NCI-H524 (cell line): Measurements from ENCODE around the gene DCAF5.
A peak's percentile ranks its signal among the peaks of the same experiment; 100 is the strongest.
"Not testable (repeated sequence)": the region's sequence is repeated elsewhere in the genome, so short reads cannot be mapped to it uniquely, and the experiment has no call there.

Experiments
- DNase-seq, 2 experiments: peaks; one replicate each; lab custom pipeline; 2025; lab: John Stamatoyannopoulos, UW

Gene DCAF5

DNA sequence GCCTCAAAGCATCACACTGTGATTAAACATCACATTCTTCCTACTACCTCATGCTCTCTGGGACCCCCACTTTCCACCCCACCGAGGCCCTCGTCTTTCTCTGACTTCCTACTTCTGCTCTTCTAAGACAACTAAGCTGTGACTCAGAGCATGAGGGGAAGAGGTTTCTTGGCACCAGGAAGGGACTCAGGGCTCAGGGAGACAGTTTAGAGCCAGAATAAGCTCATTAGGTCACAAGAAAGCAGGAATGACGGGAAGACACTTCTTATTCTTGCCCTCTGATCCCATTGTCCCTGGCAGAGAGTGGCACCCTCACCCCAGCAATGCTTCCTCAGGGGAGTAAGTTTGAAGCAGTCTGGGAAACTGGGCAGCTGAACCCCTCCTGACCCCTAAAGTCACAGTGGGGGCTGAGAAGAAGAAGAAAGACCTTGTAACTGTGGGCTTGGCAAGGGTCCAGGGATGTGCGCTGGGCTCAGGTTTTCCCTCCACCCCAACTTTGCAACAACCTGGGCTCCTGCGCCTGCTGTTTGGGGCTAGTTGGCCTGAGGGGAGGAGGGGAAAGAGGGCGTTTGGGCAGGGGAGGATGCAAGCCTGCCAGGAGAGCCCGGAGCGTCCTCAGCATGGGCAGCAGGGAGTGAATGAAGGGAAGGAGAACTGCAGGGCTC lies 109.2 kb downstream of the DCAF5 start:
- no peak for DNase-seq

DNA sequence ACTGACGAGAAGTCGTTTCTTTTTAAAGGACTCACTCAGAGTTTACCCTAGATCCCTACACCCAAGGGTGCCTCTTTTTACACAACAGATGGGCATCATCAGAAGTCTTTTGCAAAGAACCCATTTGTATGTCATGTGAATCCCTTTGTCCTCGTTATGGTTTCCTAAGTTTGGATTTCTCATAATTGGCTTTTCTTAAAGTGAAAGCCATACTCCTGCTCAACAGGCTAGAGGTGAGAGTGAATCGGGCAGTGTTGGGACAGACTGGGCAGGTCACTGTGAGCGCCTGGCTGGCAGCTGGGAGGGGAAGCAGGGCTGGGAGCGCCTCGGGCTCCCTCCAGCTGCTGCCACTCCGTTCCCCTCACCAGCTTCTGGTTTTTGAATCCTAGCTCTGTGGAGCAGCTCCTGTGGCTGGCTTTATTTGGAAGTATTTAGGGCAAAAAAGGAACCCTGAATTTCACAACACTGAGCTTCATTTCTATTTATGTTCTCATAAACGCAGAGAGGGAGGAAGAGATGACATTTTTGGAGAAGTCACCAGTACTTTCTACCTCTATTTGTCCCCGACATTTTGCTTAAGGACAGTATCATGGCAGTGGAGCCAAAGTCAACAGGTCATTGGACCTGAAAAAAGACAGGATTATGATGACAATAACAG lies 110.0 kb downstream of the DCAF5 start:
- DNase-seq: peak; percentile 25 to 65

DNA sequence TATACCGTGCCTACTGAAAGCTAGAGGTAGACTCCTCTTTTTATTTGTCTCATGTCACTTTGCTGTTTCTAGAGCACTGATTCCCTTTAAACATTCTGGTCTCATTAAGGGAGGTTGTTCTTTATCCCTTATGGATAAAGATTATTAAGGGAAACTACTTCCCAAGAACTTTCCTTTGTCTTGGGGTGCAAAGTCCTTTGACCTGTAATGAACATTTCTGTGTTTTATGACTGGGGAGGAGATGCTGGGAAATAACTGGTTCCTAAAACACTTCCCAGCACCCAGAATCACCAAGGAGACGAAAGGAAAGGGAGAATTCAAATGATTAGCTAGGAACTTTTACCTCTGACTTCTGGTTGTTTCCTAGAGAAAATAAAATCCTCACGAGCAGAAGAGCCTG lies 110.6 kb downstream of the DCAF5 start:
- no peak for DNase-seq

DNA sequence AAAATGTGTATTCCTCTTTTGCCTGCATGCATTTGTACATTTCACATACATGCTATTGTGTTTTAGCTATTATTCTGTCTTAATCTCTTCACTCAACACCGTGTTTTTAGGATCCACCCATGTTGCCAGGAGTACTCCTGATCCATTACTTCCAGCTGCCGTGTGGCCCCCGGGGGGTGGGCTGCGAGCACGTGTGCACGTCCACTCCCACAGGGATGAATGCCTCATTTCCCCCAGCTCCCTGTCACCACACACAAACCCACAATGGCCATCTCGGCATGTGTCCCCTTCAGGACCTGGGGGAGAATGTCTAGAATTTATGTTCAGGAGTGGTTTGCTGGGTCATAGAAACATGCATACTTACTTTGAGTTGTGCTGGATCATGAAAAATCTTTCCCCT lies 111.1 kb downstream of the DCAF5 start:
- peak in 1 of 2 experiments; percentile 36 for DNase-seq

DNA sequence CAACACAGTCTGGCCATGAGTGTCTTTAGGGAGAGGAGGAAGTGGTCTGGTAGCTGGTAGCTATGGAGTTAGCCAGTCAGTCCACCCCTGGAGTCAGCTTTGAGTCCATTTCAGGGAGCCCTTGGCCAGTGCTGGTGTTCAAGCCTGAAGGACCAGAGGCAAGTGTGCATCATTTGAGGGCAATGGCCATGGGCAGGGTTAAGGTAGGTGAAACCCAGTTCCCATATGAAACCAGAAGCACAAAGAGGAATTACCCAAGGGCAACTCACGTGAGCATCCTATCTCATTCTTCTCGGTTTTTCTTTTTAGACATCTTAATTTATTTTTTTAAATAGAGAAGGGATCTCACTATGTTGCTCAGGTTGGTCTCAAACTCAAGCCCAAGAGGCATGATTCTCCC lies 112.6 kb downstream of the DCAF5 start:
- DNase-seq: no peak

DNA sequence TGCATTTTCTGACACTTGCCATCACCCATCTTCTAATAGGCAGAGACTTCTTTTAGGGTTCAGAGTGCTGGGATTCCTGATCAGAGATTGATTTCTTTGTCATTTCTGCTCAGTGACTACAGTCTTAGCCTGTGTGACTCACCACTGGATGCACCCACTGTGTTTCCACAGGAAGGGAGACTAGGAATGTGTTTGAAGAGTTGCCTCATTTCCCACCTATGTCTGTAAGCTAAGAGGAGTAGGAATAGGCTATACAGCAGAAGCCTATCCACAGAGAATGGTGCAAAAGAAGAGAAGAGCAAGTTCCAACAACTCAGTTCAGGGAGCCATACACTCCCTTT lies 113.7 kb downstream of the DCAF5 start:
- DNase-seq: no peak

DNA sequence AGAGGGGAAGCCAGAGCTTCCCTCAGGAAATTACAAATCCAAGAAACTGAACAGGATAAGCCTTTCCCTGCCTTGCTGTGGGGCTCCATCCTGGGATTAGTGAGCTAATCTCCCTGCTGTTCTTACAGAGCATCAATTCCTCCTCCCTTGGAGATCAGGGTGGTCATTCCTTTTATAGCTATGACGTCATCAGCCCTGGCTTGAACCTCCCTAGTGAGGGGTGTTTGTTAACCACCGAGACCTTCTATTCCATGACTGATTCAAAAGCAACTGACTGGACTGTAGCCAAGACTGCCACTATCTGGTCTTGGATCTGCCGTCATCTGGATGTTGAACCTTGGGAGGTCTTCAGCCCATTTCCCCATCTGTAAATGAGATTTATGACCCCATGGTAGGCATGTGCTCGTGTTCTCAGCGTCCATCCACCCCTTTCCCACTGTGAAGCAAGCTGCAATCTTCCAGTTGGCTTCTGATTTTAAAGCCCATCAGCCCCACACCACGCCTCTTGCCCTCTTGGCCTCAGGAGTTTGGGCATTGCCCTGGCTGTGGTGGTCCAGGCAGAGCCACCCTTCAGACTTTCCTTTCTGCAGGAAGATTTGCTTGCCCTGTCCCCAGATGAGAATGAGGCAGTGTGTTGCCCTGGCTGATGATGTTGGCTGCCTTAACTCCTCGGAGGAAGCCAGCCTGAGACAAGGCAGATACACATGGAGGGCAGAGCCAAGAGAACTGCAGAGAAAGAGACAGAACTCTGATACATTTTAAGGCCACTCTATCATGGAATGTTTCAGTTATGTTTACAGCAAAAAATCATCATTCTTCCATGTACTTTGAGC lies 114.2 kb downstream of the DCAF5 start:
- DNase-seq: peak in 1 of 2 experiments; percentile 45

DNA sequence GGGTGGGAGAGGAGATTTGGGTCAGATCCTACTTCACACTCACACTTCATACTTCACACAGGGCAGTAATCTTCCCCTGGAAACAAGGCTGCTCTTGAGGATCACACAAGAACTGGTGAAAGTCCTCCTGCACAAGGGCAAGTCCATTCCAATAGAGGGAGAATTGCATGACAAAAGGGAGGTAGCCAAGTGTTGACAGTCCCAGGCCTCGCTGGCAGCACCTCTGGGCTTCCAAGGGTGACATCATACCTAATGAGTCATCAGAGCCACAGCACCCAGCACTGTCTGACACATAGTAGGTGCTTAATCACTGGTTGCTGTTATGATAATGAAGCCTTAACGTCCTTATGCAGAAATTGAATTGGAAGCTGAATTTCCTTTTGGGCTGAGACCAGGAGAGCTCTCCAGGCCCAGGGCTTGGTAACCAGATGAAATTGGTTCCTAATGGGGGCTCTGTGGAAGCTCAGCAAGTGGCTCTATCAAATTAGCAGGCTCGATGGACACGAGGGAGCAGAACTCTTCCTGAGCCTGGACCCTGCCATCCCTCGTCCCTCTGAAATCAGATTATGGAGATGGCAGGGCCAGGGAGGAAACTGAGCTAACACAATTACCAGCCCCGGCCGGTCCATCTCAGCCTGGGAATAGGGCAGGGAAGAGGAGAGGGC lies 115.0 kb downstream of the DCAF5 start:
- DNase-seq: no peak

DNA sequence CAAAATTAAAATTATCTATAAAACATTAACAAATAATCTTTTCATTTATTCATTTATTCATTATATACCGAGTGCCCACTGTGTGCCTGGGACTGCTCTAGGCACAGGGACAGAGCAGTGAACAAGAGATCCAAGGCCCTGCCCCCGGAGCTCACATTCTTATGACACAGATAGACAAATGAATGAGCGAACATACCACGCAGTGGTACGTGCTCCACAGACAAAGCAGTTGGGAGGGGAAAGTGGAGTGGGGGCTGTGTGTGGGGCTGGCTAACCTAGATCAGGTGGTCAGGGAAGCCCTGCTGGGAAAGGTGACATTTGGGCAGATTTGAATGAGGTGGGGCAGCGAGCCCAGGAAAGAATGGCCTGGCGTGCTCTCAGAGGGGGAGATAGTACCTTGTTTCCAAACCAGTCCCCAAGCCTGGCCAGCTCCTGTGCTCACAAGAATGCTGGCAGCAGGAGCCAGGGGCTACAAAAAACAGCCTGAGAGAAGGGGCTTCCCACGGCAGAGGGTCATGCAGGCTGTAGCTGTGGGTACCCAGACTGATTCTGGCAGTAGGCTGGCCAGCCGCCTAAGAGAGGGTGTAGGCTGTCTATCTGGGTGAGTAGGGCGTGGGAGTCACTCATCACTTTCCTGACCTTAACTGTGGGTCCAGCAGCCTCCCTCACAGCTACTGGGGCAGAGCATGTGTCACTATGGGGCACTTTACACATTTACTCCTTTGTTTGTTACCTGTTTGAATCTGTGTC lies 116.0 kb downstream of the DCAF5 start:
- no peak for DNase-seq

DNA sequence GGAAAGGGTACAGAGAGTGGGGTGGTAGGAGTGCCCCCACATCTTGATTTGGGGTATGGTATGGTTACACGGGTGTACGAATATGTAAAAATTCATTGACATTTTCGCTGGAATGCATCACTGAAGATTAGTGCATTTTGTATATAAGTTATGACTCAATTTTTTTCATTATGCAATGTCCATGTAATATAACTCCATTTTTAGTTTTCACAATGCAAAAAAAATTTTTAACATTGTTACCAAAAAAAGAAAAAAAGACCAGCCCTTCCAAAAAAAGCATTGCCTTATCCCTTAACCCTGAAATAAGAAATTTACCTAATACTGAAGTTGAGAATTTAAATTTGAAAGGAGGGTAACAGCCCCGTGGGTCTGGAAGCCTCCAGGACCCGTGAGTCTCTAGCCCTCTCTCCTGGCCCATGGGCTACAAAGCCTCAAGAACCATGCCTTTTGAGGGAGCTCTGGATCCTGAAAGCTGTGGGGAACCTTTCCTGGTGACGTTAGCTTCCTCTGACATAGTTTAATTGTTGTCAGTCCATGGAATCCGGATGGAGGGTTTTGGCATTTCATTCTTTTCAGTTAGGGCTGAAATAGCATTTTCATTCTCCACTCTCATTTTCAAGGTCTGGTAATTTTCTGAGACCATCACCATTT lies 118.2 kb downstream of the DCAF5 start:
- DNase-seq: no peak

DNA sequence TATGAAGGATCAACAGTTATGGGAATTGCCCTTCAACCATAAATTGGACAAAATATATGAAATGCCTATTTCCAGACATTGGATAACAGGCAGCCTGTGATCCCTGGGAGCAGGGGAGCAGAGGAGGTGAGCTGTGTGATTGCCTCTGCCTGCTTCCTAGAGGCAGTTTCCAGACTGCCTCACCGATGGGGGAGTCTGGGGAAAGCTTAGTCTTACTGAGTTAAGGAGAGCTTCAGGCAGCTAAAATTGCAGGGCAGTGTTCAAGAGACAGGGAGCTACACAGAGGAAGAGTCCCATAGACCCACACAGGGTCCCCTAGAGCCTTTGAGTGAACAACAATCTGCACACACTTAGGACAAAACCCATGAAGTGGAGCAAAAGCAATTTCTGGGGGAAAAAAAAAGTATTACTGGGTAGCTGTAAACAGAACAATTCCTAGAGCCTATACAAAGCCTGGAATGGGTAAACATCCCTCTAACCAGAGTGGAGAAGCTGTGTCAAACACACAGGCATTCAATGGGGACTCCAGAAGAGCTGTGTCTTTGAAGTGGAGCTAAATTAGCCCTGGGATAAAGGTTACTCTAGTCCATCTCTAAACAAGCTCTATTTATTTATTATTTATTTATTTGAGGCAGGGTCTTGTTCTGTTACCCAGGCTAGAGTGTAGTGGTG lies 125.5 kb downstream of the DCAF5 start:
- no peak for DNase-seq

DNA sequence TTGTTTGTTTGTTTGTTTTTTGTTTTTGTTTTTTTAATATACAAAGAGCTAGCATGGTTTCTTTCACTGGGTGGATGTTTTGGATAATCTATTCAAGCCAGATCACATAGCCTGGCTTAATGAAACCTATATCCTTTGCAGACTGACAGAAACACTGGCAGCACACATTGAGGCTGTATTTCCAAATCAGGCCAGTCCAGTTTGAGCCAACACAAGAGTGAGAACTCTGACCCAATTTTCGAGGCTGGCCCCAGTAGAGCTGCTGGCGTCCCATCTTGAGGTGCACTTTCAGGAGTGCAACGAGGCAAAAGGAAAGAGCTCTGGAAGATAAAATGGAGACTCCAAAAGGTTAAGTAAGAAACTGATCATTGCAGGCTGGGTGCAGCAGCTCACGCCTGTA lies 129.9 kb downstream of the DCAF5 start:
- no peak for DNase-seq

DNA sequence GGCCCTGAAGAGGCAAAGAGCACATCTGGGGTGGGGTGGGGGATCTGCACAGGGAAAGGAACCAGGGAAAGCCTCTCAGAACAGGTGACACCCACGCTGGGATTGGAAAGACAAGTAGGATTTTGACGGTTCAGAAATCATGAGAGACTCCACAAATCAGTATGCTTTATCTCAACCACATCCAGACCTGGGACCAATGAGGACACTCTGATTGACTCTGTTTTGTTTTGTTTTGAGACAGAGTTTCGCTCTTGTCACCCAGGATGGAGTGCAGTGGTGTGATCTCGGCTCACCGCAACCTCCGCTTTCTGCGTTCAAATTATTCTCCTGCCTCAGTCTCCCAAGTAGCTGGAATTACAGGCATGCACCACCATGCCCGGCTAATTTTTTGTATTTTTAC lies 130.8 kb downstream of the DCAF5 start:
- DNase-seq: not testable (repeated sequence)

DNA sequence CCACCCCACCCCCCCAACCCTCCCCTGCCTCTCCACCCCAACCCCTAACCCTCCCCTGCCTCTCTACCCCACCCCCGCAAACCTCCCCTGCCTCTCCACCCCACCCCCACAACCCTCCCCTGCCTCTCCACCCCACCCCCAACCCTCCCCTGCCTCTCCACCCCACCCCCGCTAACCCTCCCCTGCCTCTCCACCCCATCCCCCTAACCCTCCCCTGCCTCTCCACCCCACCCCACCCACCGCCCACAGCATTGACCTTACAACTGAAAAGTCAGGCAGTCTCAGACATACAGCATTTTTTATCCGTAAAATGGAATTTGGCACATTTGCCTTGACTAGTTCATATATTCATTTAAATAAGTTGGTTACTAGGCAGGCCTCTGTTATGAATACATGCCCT lies 135.2 kb downstream of the DCAF5 start:
- DNase-seq: no peak

DNA sequence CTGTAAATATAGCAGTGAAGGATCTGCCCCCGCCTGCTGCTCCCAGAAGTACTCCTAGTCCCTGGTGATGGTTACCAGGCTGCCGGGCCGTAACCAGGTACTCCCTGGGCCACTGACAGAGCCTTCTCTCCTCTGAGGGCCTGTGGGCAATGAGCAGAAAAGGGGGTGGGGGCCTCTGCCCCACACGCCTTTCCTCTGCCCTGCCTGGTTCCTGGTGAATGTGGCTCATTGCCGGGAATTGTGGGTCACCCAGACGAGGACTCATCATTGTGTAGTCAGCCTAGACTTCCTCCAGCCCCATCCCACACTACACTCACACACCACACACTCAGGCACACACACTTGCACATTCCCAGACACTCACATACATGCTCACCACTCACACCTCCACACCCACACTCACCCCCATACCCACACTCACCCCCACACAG lies 138.1 kb downstream of the DCAF5 start:
- no peak for DNase-seq

DNA sequence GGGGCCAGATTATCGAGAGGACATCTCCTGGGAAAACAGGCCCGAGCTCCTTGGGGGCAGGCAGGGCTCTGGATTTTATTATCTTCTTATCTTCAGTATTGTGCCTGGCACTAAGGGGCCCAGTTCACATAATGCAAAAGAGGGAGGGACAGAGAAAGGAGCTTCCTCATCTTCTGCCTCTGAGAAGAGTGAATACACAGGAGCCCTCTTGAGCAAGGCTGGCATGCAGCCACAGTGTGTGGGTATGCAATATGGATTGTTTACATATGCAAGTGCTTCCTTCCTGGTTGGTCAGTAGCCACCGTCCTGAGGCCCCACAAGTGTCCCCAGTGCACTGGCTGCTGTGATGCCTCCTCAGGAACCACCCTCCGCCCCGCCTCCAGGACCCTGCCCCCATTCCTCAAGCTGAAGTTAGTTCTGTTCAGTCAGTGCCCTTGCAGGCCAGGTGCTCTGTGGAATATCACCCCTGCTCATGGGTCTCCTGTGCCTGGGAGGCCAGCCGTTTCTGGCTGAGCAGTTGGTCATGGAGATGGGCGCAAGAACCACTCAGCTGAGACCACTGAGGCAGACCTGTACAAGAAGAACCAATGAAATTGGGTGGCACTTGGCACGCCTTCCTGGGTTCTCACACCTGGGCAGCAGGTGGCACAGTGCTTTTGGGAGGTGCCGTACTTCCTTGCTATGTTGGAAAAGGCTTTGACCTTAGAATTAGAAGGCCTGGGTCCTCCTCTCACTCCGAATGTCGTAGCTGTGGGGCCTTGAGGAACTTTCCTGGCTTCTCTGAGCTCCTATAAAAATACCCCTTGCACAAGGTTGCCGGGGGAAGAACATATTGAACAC lies 138.8 kb downstream of the DCAF5 start:
- DNase-seq: peak in 1 of 2 experiments; percentile 13

DNA sequence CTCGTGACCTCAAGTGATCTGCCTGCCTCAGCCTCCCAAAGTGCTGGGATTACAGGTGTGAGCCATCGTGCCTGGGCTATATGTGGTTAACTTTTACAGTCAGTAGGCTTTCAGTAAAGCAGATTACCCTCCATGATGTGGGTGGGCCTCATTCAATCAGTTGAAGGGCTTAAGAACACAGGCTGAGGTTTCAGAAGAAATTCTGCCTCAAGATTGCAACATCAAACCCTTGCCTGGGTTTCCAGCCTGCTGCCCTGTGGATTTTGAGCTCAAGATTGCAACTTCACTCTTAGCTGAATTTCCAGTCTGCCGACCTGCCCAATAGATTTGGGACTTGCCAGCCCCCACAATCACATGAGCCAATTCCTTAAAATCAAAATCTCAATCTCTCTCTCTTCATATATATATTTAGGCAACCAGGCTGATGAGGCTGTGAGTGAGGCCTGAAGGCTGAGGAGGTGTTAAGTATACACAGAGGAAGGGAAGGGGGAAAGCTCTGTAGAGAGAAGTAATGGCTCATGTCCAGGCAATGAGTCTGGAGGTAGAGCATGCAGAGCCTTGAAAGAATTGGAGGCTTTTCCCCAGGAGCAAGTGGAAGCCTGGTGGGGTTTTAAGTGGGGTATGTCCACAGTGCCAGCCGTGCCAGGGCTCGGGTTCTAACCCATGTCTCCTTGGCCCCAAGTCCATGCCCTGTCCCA lies 140.5 kb downstream of the DCAF5 start:
- no peak for DNase-seq

DNA sequence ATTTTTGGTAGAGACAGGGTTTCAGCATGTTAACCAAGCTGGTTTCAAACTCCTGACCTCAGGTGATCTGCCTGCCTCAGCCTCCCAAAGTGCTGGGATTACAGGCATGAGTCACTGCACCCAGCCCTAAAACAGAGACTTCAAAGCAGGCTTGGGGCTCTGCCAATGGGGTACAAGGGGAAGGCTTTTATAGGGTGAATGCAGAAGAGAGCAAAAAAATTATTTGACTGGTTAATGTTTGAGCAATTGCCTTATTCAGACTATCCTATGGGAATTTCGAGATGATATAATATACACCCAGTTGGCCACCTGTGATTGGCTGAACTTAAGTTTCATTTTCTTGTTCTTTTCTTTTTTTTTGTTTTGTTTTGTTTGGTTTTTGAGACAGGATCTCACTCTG lies 142.3 kb downstream of the DCAF5 start:
- DNase-seq: no peak

DNA sequence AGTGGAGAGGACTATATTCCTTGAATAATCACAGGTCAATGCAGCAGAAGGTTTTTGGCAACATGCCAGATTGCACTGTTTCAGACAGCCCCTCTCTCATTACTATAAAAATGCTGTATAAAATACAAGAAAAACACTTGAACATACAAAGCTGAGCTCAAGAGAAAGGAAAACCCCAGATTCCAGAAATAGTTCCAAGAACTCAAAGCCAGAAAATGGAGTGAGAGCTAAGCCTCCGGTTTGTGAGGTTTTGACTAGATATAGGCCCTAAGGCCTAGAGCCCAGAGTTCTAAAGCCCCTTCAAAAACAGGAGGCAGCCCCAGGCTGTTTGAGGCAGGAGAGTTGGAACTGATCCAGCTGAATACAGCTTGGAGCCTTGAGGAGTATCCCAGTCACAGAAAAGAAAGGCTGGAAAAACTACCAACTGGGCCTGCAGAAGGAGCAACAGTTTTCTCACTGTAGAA lies 144.5 kb downstream of the DCAF5 start:
- no peak for DNase-seq
